IPS-15b (cell line): ENCODE results near the gene GCAT.
A peak's percentile ranks its signal among the peaks of the same experiment; 100 is the strongest.

Source experiments
- H3K27me3 ChIP-seq: one replicate; pipeline ENCODE4 v1.6.1; 2013; ENCODE audit warnings: low read length; ENCODE audit not compliant: control insufficient read depth, insufficient read depth
- H3K36me3 ChIP-seq: one replicate; pipeline ENCODE4 v1.6.1; 2013; ENCODE audit warnings: low read length; ENCODE audit not compliant: control insufficient read depth, insufficient read depth
- H3K4me1 ChIP-seq: one replicate; pipeline ENCODE4 v1.6.1; 2013; ENCODE audit warnings: mild to moderate bottlenecking, low read length; ENCODE audit not compliant: control insufficient read depth, insufficient read depth
- H3K4me3 ChIP-seq: one replicate; pipeline ENCODE4 v1.5.1; 2013; ENCODE audit warnings: low read depth, low read length
- H3K9ac ChIP-seq: one replicate; pipeline ENCODE4 v1.6.1; 2013; ENCODE audit warnings: low read depth, mild to moderate bottlenecking, low read length
- H3K9me3 ChIP-seq: one replicate; pipeline ENCODE4 v1.6.1; 2013; ENCODE audit warnings: mild to moderate bottlenecking, low read length; ENCODE audit not compliant: control insufficient read depth, insufficient read depth

The GCAT gene

DNA sequence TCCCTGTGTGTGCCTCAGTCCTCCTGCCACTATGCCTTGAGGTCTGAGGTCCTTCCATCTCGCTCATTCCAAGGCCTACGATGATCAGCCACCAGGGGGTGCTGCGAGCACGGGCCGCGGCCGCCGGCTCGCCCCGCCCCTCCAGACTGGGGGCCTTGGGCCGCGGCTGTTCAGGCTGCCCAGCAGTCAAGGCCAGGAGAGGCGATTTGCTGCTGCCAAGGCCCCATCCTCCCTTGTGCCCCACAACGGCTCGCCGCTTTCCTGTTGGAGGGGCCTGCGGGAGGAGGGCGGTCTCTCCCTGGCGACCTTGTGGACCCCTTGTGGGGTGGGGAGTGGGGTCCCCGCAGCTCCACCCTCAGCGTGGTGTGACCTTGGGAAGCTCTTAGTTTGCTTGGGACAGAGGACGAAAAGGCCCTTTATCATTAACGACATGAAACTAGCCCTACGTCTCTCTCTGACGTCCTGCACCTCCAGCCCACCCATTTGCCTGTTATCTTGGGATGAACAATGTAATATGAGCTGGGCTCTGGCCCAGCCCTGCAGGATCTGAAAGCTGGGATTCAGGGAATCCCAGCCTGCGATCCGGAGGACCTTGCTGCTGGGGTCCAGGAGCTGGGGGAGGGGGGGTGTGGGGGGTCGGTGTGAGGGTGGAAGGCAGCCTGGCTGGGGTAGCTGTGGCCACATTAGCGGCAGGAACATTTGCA, 10.1 kb downstream of the GCAT start:
- Histone ChIP-seq H3K36me3 (peaks cover 11% of the 10 kb centered on the region), H3K9me3 (no peaks in the 10 kb centered on the region), H3K9ac (peak overlapping the region; percentile 32), H3K4me3 (peak overlapping the region; percentile 47), H3K4me1 (peaks cover 3% of the 10 kb centered on the region), H3K27me3 (peaks cover 19% of the 10 kb centered on the region)

DNA sequence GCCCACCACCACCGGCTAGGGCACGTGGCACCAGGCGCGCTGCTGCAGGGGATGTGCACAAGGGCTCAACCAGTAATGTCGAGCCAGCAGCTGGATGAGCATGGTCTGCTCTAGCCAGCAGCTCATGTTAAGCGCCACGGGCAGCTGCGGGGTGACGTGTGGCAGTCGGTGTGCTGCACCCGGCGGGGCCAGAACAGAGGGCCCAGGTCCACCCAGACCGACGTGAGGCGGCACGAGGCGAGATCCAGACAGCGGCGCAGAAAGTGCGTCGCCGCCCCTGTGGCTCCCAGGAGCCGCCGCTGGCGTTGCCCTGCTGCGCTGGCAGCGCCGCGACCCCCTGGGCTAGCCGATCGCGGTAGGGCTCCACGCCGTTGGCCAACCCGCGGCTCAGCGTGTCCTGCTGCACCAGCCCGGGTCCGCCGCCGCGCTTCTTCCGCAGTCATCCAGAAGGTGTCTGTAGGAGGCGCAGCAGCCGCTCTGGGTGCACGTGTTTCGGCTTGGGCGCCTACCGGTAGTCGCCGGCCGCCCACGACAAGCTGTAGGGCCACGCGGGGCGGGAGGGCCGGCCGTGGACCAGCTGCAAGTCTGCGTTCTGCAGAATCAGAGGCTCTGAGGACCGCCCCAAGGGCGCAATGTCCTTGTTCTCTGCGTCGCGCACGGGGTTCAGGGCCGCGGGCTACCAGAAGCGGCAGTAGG, 10.8 kb downstream of the GCAT start:
- no peaks in the 10 kb centered on the region for H3K9me3 ChIP-seq
- H3K27me3 ChIP-seq, result peaks cover 26% of the 10 kb centered on the region
- H3K4me3 ChIP-seq, result peak overlapping the region; percentile 47
- peaks cover 9% of the 10 kb centered on the region for H3K36me3 ChIP-seq
- H3K4me1 ChIP-seq, result peaks cover 3% of the 10 kb centered on the region
- peak overlapping the region; percentile 79 for H3K9ac ChIP-seq

DNA sequence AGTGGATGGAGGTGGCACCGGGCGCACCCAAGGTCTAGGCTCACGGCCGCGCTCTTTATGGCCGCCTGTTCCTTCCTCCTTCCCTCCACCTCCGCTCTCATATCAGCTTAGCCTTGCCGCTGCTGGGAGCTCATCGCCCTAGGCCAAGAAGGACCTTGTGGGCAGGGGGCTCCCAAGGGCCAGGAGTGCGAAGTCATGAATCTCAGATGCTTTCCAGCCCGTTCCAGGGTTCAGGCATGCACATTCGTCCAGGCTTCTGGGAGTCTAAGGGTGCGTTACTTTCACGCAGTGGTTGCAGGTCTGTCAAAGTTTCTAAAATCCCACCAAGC, 11.3 kb downstream of the GCAT start:
- Histone ChIP-seq H3K9ac (peak overlapping the region; percentile 79), H3K4me3 (peak overlapping the region; percentile 47), H3K4me1 (peaks cover 4% of the 10 kb centered on the region), H3K9me3 (no peaks in the 10 kb centered on the region), H3K36me3 (peaks cover 9% of the 10 kb centered on the region), H3K27me3 (peaks cover 29% of the 10 kb centered on the region)

DNA sequence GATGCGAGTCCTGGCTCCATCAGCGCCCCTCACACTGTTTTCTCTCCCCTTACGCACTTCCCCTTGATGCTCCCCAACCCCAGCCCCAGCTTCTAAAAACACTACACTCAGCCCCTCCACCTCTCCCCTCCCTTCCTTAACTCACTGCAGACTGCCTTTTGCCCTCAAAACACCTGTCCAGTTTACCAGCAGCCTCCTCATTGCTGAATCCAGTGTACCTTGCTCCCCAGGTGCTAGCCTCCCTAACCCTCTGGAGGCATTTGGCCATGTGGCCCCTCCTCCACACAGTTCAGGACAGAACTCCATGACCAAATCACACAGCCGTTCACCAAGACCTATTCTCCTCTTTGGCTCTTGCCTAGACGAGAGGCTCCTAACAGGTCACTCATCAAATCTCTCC, 12.6 kb downstream of the GCAT start:
- H3K4me3 ChIP-seq, result no peak overlapping the region
- H3K4me1 ChIP-seq, result peaks cover 4% of the 10 kb centered on the region
- peaks cover 9% of the 10 kb centered on the region for H3K36me3 ChIP-seq
- peaks cover 34% of the 10 kb centered on the region for H3K27me3 ChIP-seq
- H3K9me3 ChIP-seq, result no peaks in the 10 kb centered on the region
- H3K9ac ChIP-seq, result no peak overlapping the region

DNA sequence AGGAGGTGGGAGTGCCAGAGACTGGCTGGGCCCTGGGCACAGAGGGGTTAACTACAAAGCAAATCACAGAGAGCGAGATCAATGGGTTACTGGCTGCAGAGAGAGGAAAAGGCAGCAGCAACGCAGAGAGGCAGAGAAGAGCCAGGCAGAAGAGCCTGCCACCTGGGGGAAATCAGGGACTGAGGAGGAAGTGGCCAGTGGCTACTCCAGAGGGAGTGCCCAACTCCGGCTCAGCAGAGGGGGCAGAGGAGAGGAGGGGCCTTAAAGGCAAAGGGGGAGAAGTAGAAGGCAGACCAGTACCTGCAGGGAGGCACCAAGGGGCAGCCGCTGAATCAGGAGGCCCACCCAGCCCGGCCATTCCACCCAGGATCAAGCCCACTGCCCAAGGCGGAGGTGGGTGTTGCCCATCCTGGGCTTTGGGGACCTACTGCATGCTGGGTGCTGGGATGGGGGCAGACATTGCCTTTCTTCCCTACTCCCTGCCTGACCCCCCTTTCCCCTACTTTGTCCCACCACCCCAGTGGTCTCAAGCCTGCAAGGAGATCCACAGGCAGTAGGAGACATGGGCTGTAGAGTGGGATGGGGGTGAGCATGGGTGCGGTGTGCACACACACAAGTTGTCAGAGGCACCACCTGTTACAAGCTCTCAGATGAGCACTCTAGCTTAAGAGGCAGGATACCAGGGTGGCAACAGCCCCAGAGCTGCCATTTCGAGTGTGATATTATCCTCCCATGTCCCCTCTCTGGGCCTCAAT, 14.5 kb downstream of the GCAT start:
- no peaks in the 10 kb centered on the region for H3K36me3 ChIP-seq
- no peak overlapping the region for H3K4me3 ChIP-seq
- H3K4me1 ChIP-seq, result peaks cover 4% of the 10 kb centered on the region
- peaks cover 40% of the 10 kb centered on the region for H3K27me3 ChIP-seq
- no peaks in the 10 kb centered on the region for H3K9me3 ChIP-seq
- no peak overlapping the region for H3K9ac ChIP-seq

DNA sequence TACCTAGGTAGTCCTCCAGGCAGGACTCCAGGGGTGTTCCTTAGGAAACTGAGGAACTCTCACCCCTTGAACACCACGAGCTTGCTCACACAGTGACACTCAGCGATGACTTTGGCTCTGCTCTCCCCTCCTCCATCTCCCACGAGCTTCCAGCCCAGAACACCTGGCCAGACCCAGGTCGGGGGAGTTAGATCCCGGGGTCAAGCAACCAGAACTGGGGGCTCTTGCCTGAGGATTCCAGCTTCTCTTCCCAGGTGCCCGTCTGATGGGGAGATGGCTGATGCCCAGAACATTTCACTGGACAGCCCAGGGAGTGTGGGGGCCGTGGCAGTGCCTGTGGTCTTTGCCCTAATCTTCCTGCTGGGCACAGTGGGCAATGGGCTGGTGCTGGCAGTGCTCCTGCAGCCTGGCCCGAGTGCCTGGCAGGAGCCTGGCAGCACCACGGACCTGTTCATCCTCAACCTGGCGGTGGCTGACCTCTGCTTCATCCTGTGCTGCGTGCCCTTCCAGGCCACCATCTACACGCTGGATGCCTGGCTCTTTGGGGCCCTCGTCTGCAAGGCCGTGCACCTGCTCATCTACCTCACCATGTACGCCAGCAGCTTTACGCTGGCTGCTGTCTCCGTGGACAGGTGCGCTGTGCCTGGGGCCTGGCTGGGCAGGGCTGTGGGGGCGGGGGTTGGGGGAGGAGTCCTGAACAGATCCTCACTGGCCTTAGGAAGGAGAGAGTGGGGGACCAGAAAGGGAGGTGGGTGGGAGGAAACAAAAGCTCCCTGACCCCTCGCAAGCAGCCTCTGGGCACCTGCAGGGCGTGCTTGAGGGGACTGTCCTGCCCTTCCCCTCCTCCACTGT, 15.6 kb downstream of the GCAT start, which contains the start of gene GALR3:
Gene GALR3, plus strand, starts transcription at position 249 of the 852 bp plus-strand sequence. Its CDS starts 25 bp downstream, at position 274.
- peak within 1 kb of the TSS; percentile 54 for H3K4me3 ChIP-seq
- peaks cover 40% of the 10 kb centered on the region for H3K27me3 ChIP-seq
- no peaks in the 10 kb centered on the region for H3K36me3 ChIP-seq
- peaks cover 4% of the 10 kb centered on the region for H3K4me1 ChIP-seq
- no peaks in the 10 kb centered on the region for H3K9me3 ChIP-seq
- H3K9ac ChIP-seq, result no peak within 1 kb of the TSS

DNA sequence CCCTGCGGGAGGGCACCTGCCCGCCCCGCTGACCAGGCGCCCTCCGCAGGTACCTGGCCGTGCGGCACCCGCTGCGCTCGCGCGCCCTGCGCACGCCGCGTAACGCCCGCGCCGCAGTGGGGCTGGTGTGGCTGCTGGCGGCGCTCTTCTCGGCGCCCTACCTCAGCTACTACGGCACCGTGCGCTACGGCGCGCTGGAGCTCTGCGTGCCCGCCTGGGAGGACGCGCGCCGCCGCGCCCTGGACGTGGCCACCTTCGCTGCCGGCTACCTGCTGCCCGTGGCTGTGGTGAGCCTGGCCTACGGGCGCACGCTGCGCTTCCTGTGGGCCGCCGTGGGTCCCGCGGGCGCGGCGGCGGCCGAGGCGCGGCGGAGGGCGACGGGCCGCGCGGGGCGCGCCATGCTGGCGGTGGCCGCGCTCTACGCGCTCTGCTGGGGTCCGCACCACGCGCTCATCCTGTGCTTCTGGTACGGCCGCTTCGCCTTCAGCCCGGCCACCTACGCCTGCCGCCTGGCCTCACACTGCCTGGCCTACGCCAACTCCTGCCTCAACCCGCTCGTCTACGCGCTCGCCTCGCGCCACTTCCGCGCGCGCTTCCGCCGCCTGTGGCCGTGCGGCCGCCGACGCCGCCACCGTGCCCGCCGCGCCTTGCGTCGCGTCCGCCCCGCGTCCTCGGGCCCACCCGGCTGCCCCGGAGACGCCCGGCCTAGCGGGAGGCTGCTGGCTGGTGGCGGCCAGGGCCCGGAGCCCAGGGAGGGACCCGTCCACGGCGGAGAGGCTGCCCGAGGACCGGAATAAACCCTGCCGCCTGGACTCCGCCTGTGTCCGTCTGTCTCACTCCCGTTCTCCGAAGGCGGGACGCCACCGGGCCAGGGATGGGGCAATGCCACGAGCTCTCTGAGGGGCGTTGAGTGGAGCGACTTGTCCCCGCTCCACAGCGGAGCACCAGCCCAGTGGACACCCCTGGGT, 17.2 kb downstream of the GCAT start:
- Histone ChIP-seq H3K9ac (no peak overlapping the region), H3K4me1 (peaks cover 4% of the 10 kb centered on the region), H3K4me3 (peak overlapping the region; percentile 54), H3K9me3 (no peaks in the 10 kb centered on the region), H3K27me3 (peaks cover 32% of the 10 kb centered on the region), H3K36me3 (peaks cover 5% of the 10 kb centered on the region)

DNA sequence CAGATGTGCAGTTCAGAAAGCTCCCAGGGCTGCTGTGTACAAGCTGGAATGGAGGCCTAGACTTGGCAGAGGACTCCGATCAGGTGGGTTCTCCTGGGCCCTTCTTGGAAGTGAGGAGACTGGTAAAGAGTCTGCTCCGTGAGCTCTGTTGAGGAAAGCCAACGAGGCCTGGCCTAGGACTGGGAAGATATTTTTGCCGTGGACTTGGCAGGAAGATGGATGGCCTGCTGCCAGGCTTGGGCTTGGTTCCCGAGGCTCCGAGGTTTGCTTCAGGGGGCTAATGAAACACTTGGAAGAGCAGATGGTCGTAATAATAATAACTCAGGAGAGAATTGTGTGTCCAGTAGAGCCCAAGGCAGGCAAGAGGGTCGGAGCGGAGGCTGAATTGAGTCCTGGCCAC, 19.3 kb downstream of the GCAT start:
- H3K4me1 ChIP-seq, result peaks cover 4% of the 10 kb centered on the region
- H3K27me3 ChIP-seq, result peaks cover 26% of the 10 kb centered on the region
- H3K4me3 ChIP-seq, result no peak overlapping the region
- peaks cover 12% of the 10 kb centered on the region for H3K36me3 ChIP-seq
- H3K9me3 ChIP-seq, result no peaks in the 10 kb centered on the region
- H3K9ac ChIP-seq, result no peak overlapping the region

DNA sequence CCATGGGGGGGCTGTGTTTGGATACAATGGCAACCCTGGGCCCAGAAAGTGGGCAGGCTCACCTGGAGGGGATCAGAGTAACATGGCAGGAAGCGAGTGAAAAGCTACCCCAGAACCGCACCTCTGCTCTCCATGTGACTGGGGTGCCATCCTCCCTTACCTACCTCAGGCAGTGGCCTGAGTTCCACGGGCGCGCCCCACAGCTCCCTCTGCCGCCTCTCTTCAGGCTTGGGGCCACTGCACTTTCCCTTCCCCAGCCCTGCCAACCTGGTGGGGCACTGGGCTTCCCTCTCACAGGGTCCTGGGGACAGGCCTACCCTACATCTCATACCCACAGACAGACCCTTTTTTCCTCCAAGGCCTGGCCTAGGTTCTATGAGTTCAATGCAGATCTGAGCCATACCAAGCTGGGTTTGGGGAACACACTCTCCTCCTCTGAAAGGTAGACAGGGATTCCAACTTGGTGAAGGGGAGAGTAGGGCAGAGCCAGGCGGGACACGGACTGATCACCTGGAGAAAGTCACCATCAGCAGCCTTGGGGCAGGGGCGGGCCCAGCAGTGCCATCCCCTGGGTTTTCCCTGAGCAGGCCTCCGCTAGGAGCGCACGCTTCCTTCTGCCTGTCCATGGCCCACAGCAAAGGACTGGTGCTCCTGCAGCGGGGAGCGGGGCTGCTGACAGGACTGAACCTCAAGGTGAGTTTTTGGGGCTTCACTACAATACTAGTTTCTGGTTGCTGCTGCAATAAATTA, 22.5 kb downstream of the GCAT start:
- no peaks in the 10 kb centered on the region for H3K4me1 ChIP-seq
- peaks cover 25% of the 10 kb centered on the region for H3K36me3 ChIP-seq
- no peaks in the 10 kb centered on the region for H3K9me3 ChIP-seq
- H3K27me3 ChIP-seq, result peaks cover 7% of the 10 kb centered on the region
- H3K4me3 ChIP-seq, result no peak overlapping the region
- H3K9ac ChIP-seq, result no peak overlapping the region

DNA sequence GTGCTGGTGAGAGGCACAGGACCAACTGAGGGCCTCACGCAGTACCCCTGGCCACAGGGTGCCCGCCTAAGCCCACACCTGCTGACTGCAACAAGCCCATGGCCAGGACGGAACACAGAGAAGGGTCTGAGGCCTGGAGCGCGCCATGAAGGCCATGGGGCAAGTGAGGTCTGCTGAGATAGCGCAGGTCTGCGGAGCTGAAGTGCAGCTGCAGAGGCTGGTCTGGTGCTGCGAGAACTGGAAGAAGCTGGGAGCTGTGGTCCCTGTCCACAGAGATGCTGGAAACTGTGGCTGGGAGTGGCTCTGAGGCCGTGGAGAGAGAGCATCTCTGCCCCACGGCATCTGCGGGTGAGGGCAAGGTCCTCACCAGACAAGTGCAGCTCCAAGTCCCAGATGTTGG, 23.7 kb downstream of the GCAT start:
- H3K9ac ChIP-seq, result no peak overlapping the region
- H3K9me3 ChIP-seq, result no peaks in the 10 kb centered on the region
- no peaks in the 10 kb centered on the region for H3K4me1 ChIP-seq
- peaks cover 25% of the 10 kb centered on the region for H3K36me3 ChIP-seq
- no peak overlapping the region for H3K4me3 ChIP-seq
- no peaks in the 10 kb centered on the region for H3K27me3 ChIP-seq
